DOHH2 (cell line): ENCODE data around the gene HACD2.

Experiments used
- CTCF ChIP-seq: fragments of 200-600 bp; sonication (generic); IDR thresholded peaks from one replicate; pipeline ENCODE4 v1.5.1; 2014; ENCODE audit warnings: antibody characterized with exemption, mild to moderate bottlenecking, low read depth, low read length; ENCODE audit not compliant: poor library complexity, severe bottlenecking
- EZH2phosphoT487 ChIP-seq: fragments of 200-600 bp; sonication (generic); IDR thresholded peaks from 2 replicates; pipeline ENCODE4 v1.6.1; 2017; ENCODE audit warnings: borderline replicate concordance, mild to moderate bottlenecking, antibody characterized with exemption, low read length, moderate library complexity, mixed read lengths

GRCh38 chr3:123475786-123476185 is 109.1 kb downstream of the HACD2 start:
- TF ChIP-seq CTCF = no peak
- TF ChIP-seq EZH2phosphoT487 = no peak
